Measurements from ENCODE around the gene GALNT18.

DNA sequence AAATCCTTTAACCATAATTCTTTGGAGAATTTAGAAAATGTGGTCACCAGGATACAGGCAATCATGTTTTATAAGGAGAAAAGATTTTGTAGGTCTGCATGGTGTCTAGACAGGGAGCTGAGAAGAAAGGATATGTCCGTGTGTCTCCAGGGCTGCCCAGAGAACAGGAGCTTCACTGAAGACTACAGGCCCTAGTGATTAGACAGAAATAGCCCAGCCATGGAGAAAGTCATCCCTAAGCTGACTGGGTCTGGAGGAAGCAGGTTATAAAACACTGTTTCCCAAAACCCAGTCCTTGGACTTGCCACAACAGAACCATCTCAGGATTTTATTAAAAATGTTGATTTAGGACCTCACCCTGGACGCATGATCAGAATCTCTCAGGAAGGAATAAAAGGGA lies 84.4 kb downstream of the GALNT18 start:
- TF ChIP-seq POLR2A (IDR thresholded peaks at IDR 0.05) (no peak), POLR2AphosphoS5 (IDR thresholded peaks at IDR 0.05) (no peak)
- TF ChIP-seq, protein P1, sequence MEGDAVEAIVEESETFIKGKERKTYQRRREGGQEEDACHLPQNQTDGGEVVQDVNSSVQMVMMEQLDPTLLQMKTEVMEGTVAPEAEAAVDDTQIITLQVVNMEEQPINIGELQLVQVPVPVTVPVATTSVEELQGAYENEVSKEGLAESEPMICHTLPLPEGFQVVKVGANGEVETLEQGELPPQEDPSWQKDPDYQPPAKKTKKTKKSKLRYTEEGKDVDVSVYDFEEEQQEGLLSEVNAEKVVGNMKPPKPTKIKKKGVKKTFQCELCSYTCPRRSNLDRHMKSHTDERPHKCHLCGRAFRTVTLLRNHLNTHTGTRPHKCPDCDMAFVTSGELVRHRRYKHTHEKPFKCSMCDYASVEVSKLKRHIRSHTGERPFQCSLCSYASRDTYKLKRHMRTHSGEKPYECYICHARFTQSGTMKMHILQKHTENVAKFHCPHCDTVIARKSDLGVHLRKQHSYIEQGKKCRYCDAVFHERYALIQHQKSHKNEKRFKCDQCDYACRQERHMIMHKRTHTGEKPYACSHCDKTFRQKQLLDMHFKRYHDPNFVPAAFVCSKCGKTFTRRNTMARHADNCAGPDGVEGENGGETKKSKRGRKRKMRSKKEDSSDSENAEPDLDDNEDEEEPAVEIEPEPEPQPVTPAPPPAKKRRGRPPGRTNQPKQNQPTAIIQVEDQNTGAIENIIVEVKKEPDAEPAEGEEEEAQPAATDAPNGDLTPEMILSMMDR (IDR thresholded peaks at IDR 0.05), result no peak

All from breast epithelium (tissue), 3 donors.